ENCODE data around the gene ADD2.
"Not testable (repeated sequence)": the region's sequence is repeated elsewhere in the genome, so short reads cannot be mapped to it uniquely, and the experiment has no call there.

ADD2 gene

GRCh38 chr2:70751881-70752280 lies 16.1 kb downstream of the ADD2 start:
- no peak for DNase-seq (ENCODE audit: low spot score)

DNA sequence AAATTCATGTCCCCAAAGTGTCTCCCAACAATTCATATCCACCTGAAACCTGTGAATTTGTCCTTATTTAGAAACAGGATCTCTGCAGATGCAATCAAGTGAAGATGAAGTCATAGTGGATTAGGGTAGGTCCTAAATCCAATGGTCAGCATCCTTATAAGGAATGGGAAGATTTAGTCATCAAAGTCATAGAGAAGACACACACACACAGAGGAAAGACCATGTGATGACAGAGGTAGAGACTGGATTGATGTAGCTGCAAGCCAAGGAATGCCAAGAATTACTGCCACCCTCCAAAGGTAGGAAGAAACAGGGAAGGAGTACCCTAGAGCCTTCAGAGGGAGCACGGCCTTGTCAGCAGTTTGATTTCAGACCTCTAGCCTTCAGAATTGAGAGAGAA lies 17.7 kb downstream of the ADD2 start:
- no peak for DNase-seq (ENCODE audit: low spot score)

DNA sequence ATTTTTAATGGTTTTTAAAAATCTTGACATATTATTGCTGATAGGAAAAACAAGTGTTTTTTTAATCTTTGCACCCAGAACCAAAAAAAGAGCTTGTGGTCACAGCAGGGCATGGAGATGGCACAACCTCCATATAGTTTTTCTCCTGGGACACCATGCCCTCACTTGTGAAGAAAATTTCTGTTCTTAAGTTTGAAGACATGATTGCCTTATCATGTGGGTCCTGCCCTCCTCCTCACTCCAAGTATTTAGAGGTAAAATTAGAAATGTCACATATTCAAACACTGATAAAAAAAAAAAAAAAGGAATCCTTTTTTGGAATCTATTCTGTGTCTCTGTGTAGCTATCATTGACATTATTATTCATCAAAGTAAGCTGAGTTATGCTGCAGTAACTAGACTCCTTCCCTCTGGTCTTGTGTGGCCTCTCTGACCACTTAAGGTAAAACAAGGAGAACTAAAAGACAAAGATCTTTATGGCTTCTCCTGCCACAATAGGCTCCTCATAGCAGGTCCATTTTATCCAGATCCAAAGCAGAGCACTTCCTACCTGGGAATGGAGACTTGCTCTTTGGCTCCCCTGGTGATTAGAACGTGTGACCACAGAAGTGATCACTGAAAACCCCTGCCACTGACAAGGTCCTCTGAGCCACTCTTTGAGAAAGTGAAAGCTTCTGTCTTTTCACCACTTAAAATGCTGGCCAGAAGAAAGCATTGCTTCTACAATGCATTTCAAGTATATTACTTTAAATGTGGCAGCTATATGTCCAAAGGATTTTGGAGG lies 19.8 kb downstream of the ADD2 start:
- DNase-seq (ENCODE audit: low spot score), result no peak

GRCh38 chr2:70747284-70747683 lies 20.7 kb downstream of the ADD2 start:
- no peak for DNase-seq (ENCODE audit: low spot score)

DNA sequence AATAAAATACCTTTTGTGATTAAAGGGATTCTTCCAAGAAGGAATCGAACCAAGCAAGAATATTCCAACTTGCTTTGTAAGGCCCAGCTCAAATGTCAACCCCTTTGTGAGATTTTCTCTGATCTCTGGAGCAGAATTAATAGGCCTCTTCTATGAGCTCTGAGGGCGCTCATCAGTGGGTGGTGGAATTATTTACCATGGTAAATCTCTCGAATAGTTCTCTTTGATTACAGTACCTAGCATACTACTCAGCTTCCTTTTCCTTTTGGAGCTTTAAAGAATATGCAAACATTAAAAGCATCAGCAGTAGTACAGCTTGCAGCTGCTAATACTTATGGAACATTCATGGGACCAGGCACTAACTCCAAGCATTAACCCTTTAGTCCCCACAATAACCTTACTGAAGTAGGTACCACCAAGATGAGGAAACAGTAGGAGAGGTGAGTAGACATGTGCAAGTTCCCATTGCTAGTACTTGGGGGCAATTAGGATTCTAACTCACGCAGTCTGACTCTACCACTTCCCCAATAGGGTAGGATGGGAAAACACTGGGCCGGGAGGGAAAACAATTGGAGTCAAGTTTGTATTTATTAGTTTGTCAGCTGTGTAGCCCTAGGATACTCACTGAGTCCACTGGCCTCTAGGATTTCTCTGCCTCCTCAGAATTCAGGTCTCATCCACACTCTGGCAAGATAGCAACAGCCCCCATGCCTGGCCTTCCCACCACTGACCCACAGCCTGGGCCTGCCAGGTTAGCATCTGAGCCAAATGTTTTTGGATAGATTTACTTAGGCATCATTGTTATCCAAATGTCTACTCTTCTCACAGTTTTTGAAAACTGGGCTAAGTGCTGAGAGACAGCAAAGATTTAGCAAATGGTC lies 21.7 kb downstream of the ADD2 start:
- no peak for DNase-seq (ENCODE audit: low spot score)

- no peak for DNase-seq (ENCODE audit: low spot score)
Measured at GRCh38 chr2:70745276-70745825, 22.6 kb downstream of the ADD2 start.

GRCh38 chr2:70744397-70744796 lies 23.6 kb downstream of the ADD2 start:
- DNase-seq (ENCODE audit: low spot score), result no peak

- DNase-seq (ENCODE audit: low spot score), result no peak
Measured at GRCh38 chr2:70743677-70744076, 24.3 kb downstream of the ADD2 start.

DNA sequence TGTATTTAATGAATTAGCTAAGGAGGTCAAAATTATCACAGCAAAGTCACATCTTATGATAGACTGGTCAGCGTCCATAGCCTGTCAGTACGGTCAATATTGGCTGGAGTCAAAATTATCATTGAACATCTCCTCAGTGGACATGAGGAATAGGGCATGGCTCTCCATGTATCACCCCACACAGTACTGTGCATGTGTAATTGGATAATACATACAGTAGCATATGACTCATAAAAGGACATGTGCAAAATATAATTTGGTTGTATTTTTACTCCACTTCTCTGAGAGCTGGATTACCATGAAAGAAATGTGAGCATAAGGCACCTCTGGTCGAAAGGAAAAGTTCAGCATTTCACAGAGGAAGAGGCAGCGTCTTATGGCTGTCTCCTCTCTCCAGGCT lies 24.9 kb downstream of the ADD2 start:
- no peak for DNase-seq (ENCODE audit: low spot score)

DNA sequence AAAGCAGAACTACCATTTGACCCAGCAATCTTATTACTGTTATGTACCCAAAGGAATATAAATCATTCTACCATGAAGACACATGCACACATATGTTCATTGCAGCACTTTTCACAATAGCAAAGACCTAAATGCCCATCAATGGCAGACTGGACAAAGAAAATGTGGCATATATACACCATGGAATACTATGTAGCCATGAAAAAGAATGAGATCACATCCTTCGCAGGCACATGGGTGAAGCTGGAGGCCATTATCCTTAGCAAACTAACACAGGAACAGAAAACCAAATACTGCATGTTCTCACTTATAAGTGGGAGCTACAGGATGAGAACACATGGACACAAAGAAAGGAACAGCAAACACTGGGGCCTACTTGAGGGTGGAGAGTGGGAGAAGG lies 28.5 kb downstream of the ADD2 start:
- DNase-seq (ENCODE audit: low spot score), result not testable (repeated sequence)

- DNase-seq (ENCODE audit: low spot score), result no peak
Measured at GRCh38 chr2:70738159-70738558, 29.8 kb downstream of the ADD2 start.

DNA sequence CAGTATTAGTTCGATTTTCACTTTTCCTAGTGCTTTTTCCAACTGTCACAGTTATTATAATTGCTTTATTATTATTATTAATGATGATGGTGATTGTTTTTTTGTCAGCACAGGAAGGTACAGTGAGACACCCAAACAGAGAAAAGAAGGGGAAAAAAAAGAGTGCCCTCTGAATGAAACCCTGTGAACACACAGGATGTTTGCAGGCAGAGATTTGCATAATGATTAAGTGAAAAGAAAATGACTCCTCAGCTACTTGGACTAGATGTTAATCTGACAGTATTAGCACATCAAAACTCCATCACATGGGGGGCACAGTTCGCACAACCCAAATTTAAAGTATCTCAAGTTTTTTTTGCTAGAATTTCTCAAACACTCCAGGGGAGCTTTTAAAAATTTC lies 32.9 kb downstream of the ADD2 start:
- no peak for DNase-seq (ENCODE audit: low spot score)

DNA sequence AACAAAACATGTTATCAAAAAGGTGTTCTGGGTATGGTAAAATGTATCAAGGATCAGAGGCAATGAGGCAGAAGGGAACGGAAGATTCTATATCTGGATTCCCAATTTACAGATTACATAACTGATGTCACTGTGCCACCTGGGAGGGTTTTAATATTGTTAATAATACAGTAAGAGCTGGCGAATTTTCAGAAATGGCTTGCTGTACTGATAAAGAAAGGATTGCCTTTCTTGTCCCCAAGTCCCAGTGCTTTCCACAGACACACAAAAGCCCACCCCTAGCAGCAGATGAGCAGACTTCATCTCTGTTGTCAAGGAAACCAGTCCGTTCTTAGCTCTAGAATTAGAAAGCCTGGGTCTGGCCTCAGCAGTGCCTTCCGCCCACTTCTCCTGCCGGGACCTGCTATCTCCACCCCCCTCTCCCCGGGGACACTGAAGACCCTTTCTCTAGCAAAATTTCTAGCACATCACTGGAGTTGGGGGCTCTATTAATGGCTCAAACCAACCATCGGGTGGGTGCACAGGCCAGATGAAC lies 34.3 kb downstream of the ADD2 start:
- DNase-seq (ENCODE audit: low spot score), result no peak

GRCh38 chr2:70732766-70733645 lies 35.0 kb downstream of the ADD2 start:
- no peak for DNase-seq (ENCODE audit: low spot score)

- DNase-seq (ENCODE audit: low spot score), result no peak
Measured at GRCh38 chr2:70730730-70731129, 37.3 kb downstream of the ADD2 start.

- DNase-seq (ENCODE audit: low spot score), result no peak
Measured at GRCh38 chr2:70729647-70730046, 38.4 kb downstream of the ADD2 start.

DNA sequence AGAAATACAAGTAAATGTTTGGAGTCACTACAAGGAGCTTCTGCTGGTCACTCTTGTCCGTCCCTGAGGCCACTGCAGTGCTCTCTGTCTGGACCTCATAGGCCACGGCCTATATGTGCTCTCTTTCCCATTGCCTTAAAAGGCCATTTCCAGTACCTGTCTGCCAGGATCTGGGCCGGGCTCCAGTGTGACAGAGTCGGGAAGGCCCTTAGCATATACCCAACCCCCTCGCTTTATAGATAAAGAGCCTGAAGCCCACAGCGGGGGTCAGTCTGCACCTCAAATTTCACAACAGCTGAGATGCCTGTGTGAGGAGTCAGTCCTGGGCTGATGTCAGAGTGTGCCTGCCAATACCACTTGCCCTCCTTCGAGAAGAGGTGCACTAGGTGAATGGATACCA lies 39.9 kb downstream of the ADD2 start:
- no peak for DNase-seq (ENCODE audit: low spot score)

DNA sequence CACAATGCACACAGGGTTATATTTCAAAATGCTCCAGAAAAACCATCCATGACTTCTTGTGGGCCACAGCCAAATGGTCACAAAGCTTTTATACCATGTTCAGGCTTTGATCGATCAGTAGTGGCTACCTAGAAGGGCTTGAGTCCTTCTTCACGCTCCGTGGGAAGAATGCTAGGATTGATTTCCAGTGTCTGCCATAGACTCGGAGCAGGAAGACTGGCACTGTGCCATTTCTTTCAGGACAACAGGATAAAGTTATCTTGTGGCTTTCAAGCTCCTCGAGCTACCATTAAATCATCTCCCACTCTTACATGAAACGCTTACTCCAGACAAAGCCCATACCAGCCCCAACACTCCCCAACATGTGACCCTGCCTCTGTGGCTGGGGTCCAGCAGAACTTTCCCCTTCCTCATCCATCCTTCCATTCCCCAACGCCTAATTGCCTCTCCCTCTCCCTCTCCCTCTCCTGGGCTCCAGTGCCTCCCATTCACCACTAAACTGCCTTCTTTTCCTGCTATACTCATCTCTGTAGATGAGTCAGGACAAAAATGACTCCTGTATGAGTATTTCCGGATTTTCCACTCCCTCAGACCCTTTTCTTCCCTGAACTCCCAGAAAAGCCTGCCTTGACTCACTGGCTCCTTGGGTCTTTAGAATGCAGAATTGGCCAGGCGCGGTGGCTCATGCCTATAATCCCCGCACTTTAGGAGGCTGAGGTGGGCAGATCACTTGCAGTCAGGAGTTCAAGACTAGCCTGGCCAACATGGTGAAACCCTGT lies 40.9 kb downstream of the ADD2 start:
- DNase-seq (ENCODE audit: low spot score), result no peak

- DNase-seq (ENCODE audit: low spot score), result no peak
Measured at GRCh38 chr2:70725505-70725904, 42.5 kb downstream of the ADD2 start.

- DNase-seq (ENCODE audit: low spot score), result no peak
Measured at GRCh38 chr2:70724366-70724765, 43.6 kb downstream of the ADD2 start.

DNA sequence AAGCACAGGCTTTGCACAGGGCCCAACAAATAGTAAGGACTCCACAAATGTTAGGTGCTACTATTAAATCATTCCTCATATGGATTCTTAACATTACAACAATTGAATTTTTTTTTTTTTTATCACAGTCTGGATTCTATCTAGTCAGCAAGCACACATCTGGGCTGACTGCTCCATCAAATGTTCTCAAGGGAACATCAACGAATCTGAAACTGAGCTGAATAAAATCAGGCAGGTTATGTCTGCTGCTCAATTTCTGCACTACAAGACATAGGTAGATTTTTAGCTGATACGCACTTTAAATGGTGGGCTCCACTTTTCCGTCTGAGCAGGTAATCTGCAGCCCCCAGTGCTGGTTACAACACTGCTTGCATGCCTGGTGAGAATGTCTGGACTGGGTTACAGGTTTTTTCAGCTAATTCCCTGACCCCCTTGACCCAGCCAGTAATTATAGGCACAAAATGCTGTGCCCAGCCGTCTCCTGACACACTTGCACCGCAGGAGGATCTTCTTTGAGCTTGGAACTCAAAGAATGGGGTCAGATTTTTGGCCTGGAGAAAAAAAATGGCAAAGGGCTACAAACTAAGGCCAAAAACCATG lies 44.6 kb downstream of the ADD2 start:
- no peak for DNase-seq (ENCODE audit: low spot score)
